HAP-1 (cell line): ENCODE measurements around the gene MUCL3.
"Not testable (repeated sequence)": the region's sequence is repeated elsewhere in the genome, so short reads cannot be mapped to it uniquely, and the experiment has no call there.

Experiments used
- DNase-seq, 2 experiments: peaks; one replicate each; pipeline ENCODE4 v3.0.0-alpha.2; 2016 to 2020; ENCODE audit warnings: low spot score in 2 of 2
- H3K27me3 ChIP-seq: fragments of 250-450 bp; sonication (Bioruptor Pico); 2 replicates; pipeline ENCODE4 v1.5.1; 2020; ENCODE audit warnings: low read depth, mild to moderate bottlenecking, moderate library complexity
- H3K36me3 ChIP-seq: fragments of 250-450 bp; sonication (Bioruptor Pico); replicated peaks from 2 replicates; pipeline ENCODE4 v1.5.1; 2020; ENCODE audit warnings: mild to moderate bottlenecking
- H3K4me1 ChIP-seq: fragments of 250-450 bp; sonication (Bioruptor Pico); 2 replicates; pipeline ENCODE4 v1.5.1; 2020; ENCODE audit warnings: mild to moderate bottlenecking
- H3K4me3 ChIP-seq: fragments of 250-450 bp; sonication (Bioruptor Pico); 2 replicates; pipeline ENCODE4 v1.5.1; 2020; ENCODE audit warnings: mild to moderate bottlenecking, moderate library complexity
- H3K9me3 ChIP-seq: fragments of 250-450 bp; sonication (Bioruptor Pico); 2 replicates; pipeline ENCODE4 v1.5.1; 2020; ENCODE audit warnings: mild to moderate bottlenecking, moderate library complexity
- in situ Hi-C: fragments of 300-500 bp; cut with MboI; formaldehyde crosslinking; loops from 3 replicates; pipeline ENCODE4 v1.14.3; 2020; ENCODE audit warnings: low sequenced_read_pairs, inconsistent platforms, mixed read lengths

Gene MUCL3

GRCh38 chr6:30940361-30940986, at the start of gene MUCL3:
Gene MUCL3, plus strand, starts transcription at chr6:30940973. Its CDS starts 27 bp downstream, at chr6:30941000.
- DNase-seq = no peak
- H3K27me3 ChIP-seq = no peaks in the 10 kb centered on the region
- in situ Hi-C loops = no loop called here
- peaks cover 7% of the 10 kb centered on the region for H3K4me1 ChIP-seq
- H3K4me3 ChIP-seq = no peak within 1 kb of the TSS
- H3K36me3 ChIP-seq = no peaks in the 10 kb centered on the region
- no peaks in the 10 kb centered on the region for H3K9me3 ChIP-seq

GRCh38 chr6:30891450-30891723, 49.4 kb upstream of the MUCL3 start:
- Histone ChIP-seq H3K4me3 (no peak overlapping the region), H3K4me1 (peaks cover 9% of the 10 kb centered on the region), H3K9me3 (no peaks in the 10 kb centered on the region), H3K36me3 (no peaks in the 10 kb centered on the region; the same call in none of the 2 replicates), H3K27me3 (no peaks in the 10 kb centered on the region)
- DNase-seq = no peak
- in situ Hi-C loops = no loop called here

- no peaks in the 10 kb centered on the region for H3K9me3 ChIP-seq
- H3K4me3 ChIP-seq = no peak overlapping the region
- no peaks in the 10 kb centered on the region; the same call in none of the 2 replicates for H3K36me3 ChIP-seq
- no peak for DNase-seq
- peaks cover 5% of the 10 kb centered on the region; the same call in 1 of the 2 replicates for H3K4me1 ChIP-seq
- in situ Hi-C loops = no loop called here
- no peaks in the 10 kb centered on the region for H3K27me3 ChIP-seq
Measured at GRCh38 chr6:30891816-30892538, 48.8 kb upstream of the MUCL3 start.

- Histone ChIP-seq H3K4me3 (no peak overlapping the region), H3K27me3 (no peaks in the 10 kb centered on the region), H3K9me3 (no peaks in the 10 kb centered on the region), H3K4me1 (peaks cover 2% of the 10 kb centered on the region; the same call in 1 of the 2 replicates), H3K36me3 (no peaks in the 10 kb centered on the region; the same call in none of the 2 replicates)
- in situ Hi-C loops = no loop called here
- no peak for DNase-seq
Measured at GRCh38 chr6:30893001-30893591, 47.7 kb upstream of the MUCL3 start.

GRCh38 chr6:30893666-30894065, 47.1 kb upstream of the MUCL3 start:
- Histone ChIP-seq H3K9me3 (no peaks in the 10 kb centered on the region), H3K4me3 (no peak overlapping the region), H3K36me3 (peaks cover 3% of the 10 kb centered on the region), H3K4me1 (no peaks in the 10 kb centered on the region), H3K27me3 (no peaks in the 10 kb centered on the region)
- DNase-seq = no peak
- in situ Hi-C loops = no loop called here

GRCh38 chr6:30894381-30894780, 46.4 kb upstream of the MUCL3 start:
- in situ Hi-C loops = no loop called here
- Histone ChIP-seq H3K4me1 (no peaks in the 10 kb centered on the region), H3K27me3 (no peaks in the 10 kb centered on the region), H3K4me3 (no peak overlapping the region), H3K9me3 (no peaks in the 10 kb centered on the region), H3K36me3 (peaks cover 5% of the 10 kb centered on the region)
- DNase-seq = no peak

GRCh38 chr6:30894935-30895334, 45.8 kb upstream of the MUCL3 start:
- Histone ChIP-seq H3K27me3 (no peaks in the 10 kb centered on the region), H3K4me3 (no peak overlapping the region), H3K4me1 (no peaks in the 10 kb centered on the region), H3K9me3 (no peaks in the 10 kb centered on the region), H3K36me3 (peaks cover 8% of the 10 kb centered on the region)
- no peak for DNase-seq
- in situ Hi-C loops = no loop called here

- in situ Hi-C loops = no loop called here
- Histone ChIP-seq H3K4me1 (no peaks in the 10 kb centered on the region), H3K9me3 (no peaks in the 10 kb centered on the region), H3K27me3 (no peaks in the 10 kb centered on the region), H3K36me3 (peaks cover 8% of the 10 kb centered on the region), H3K4me3 (no peak overlapping the region)
- no peak for DNase-seq
Measured at GRCh38 chr6:30895343-30895742, 45.4 kb upstream of the MUCL3 start.

- H3K4me3 ChIP-seq = no peak overlapping the region
- in situ Hi-C loops = no loop called here
- H3K27me3 ChIP-seq = no peaks in the 10 kb centered on the region
- H3K36me3 ChIP-seq = peaks cover 8% of the 10 kb centered on the region
- H3K9me3 ChIP-seq = no peaks in the 10 kb centered on the region
- no peaks in the 10 kb centered on the region for H3K4me1 ChIP-seq
- DNase-seq = no peak
Measured at GRCh38 chr6:30896541-30896940, 44.2 kb upstream of the MUCL3 start.

- in situ Hi-C loops = no loop called here
- H3K36me3 ChIP-seq = peaks cover 8% of the 10 kb centered on the region
- no peaks in the 10 kb centered on the region for H3K9me3 ChIP-seq
- no peaks in the 10 kb centered on the region for H3K27me3 ChIP-seq
- H3K4me3 ChIP-seq = no peak overlapping the region
- H3K4me1 ChIP-seq = no peaks in the 10 kb centered on the region
- no peak for DNase-seq
Measured at GRCh38 chr6:30897882-30898281, 42.9 kb upstream of the MUCL3 start.

- Histone ChIP-seq H3K4me3 (no peak overlapping the region), H3K36me3 (peaks cover 8% of the 10 kb centered on the region), H3K27me3 (no peaks in the 10 kb centered on the region), H3K9me3 (no peaks in the 10 kb centered on the region), H3K4me1 (no peaks in the 10 kb centered on the region)
- in situ Hi-C loops = no loop called here
- DNase-seq = no peak
Measured at GRCh38 chr6:30898750-30899360, 41.9 kb upstream of the MUCL3 start.

GRCh38 chr6:30900863-30901417, 39.8 kb upstream of the MUCL3 start:
- Histone ChIP-seq H3K4me1 (no peaks in the 10 kb centered on the region), H3K36me3 (peaks cover 8% of the 10 kb centered on the region), H3K27me3 (no peaks in the 10 kb centered on the region), H3K9me3 (no peaks in the 10 kb centered on the region), H3K4me3 (no peak overlapping the region)
- no peak for DNase-seq
- in situ Hi-C loops = no loop called here

- in situ Hi-C loops = no loop called here
- H3K27me3 ChIP-seq = no peaks in the 10 kb centered on the region
- no peak for DNase-seq
- no peaks in the 10 kb centered on the region for H3K9me3 ChIP-seq
- H3K36me3 ChIP-seq = peaks cover 8% of the 10 kb centered on the region
- no peaks in the 10 kb centered on the region for H3K4me1 ChIP-seq
- no peak overlapping the region for H3K4me3 ChIP-seq
Measured at GRCh38 chr6:30901436-30901835, 39.3 kb upstream of the MUCL3 start.

- H3K36me3 ChIP-seq, H3K9me3 ChIP-seq, in situ Hi-C loops, H3K27me3 ChIP-seq, H3K4me1 ChIP-seq, DNase-seq, H3K4me3 ChIP-seq: not testable (repeated sequence)
Measured at GRCh38 chr6:30902196-30902595, 38.6 kb upstream of the MUCL3 start.
